Loucy (cell line): Measurements from ENCODE around the gene AIF1L.

Experiments used
- H2AFZ ChIP-seq: fragments of 200-600 bp; sonication (generic); 2 replicates; pipeline ENCODE4 v1.6.0; 2016; ENCODE audit warnings: antibody characterized with exemption, mild to moderate bottlenecking, low read length, moderate library complexity
- H3F3A ChIP-seq: fragments of 200-600 bp; 2 replicates; pipeline ENCODE4 v1.6.0; 2016; ENCODE audit warnings: antibody characterized with exemption, low read depth, mild to moderate bottlenecking
- H3K27me3 ChIP-seq: fragments of 200-600 bp; sonication (generic); 2 replicates; pipeline ENCODE4 v1.6.1; 2014; ENCODE audit warnings: low read length, mild to moderate bottlenecking; ENCODE audit not compliant: insufficient read depth, poor library complexity, severe bottlenecking
- H3K36me3 ChIP-seq: fragments of 200-600 bp; sonication (generic); 2 replicates; pipeline ENCODE4 v1.6.1; 2016; ENCODE audit warnings: low read length; ENCODE audit not compliant: insufficient read depth
- H3K4me1 ChIP-seq: fragments of 200-600 bp; sonication (generic); 2 replicates; pipeline ENCODE4 v1.5.1; 2014; ENCODE audit warnings: low read length, mild to moderate bottlenecking; ENCODE audit not compliant: insufficient read depth, poor library complexity, severe bottlenecking
- H3K4me2 ChIP-seq: fragments of 200-600 bp; sonication (generic); 2 replicates; pipeline ENCODE4 v1.6.0; 2014; ENCODE audit warnings: antibody characterized with exemption, low read length, low read depth, mild to moderate bottlenecking; ENCODE audit not compliant: poor library complexity, severe bottlenecking
- H3K4me3 ChIP-seq: fragments of 200-600 bp; sonication (generic); 2 replicates; pipeline ENCODE4 v1.5.1; 2014; ENCODE audit warnings: low read length, mild to moderate bottlenecking, mixed read lengths; ENCODE audit not compliant: poor library complexity, severe bottlenecking
- H3K79me2 ChIP-seq: fragments of 200-600 bp; sonication (generic); 2 replicates; pipeline ENCODE4 v1.6.1; 2014; ENCODE audit warnings: low read length; ENCODE audit not compliant: insufficient read depth
- H3K9ac ChIP-seq: fragments of 200-600 bp; sonication (generic); 2 replicates; pipeline ENCODE4 v1.6.0; 2014; ENCODE audit warnings: mild to moderate bottlenecking, low read depth, low read length, moderate library complexity; ENCODE audit not compliant: poor library complexity, severe bottlenecking
- H3K9me2 ChIP-seq: fragments of 200-600 bp; sonication (generic); replicated peaks from 2 replicates; pipeline ENCODE4 v1.6.1; 2016; ENCODE audit warnings: low read depth, low read length, mixed read lengths
- H3K9me3 ChIP-seq: fragments of 200-600 bp; sonication (generic); 2 replicates; pipeline ENCODE4 v1.6.1; 2014; ENCODE audit warnings: mild to moderate bottlenecking, antibody characterized with exemption, low read length, low read depth; ENCODE audit not compliant: insufficient read depth
- H4K20me1 ChIP-seq: fragments of 200-600 bp; sonication (generic); 2 replicates; pipeline ENCODE4 v1.6.0; 2014; ENCODE audit warnings: antibody characterized with exemption, low read length, mild to moderate bottlenecking; ENCODE audit not compliant: insufficient read depth, poor library complexity, severe bottlenecking
- CTCF ChIP-seq: fragments of 200-600 bp; sonication (generic); conservative IDR thresholded peaks from 2 replicates; pipeline ENCODE4 v1.5.1; 2014; ENCODE audit warnings: mild to moderate bottlenecking, antibody characterized with exemption, low read length
- EZH2phosphoT487 ChIP-seq: fragments of 200-600 bp; IDR thresholded peaks from 2 replicates; pipeline ENCODE4 v1.6.1; 2018; ENCODE audit warnings: antibody characterized with exemption, mild to moderate bottlenecking, moderate library complexity, borderline replicate concordance

The AIF1L gene

DNA sequence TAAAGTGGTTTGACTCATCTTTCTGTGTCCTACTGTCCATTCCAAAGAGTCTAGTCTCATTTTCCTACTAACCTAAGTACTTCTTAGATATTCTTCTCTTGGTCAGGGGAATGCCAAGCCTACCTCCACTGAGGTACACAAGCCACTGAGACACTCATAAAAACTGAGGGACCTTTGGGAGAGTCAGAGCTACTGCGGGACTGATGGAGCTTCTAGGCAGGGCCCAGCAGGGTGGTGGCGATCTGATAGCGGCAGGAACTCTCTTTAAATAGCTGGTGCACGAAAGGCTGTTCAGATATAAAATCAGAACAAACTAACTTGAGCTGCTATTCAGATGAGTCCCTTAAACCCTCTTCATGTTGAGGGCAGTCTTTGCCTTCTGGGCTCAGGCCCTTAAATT, 43.8 kb downstream of the AIF1L start:
- H3K36me3 ChIP-seq: peaks cover 61% of the 10 kb centered on the region; the same call in 1 of the 2 replicates

GRCh38 chr9:131140550-131140949, 44.2 kb downstream of the AIF1L start:
- no peak for TF ChIP-seq CTCF
- no peak for TF ChIP-seq EZH2phosphoT487
- no peaks in the 10 kb centered on the region for H4K20me1 ChIP-seq
- no peak overlapping the region for H3K9ac ChIP-seq
- H3K27me3 ChIP-seq: no peaks in the 10 kb centered on the region
- no peaks in the 10 kb centered on the region for H3K79me2 ChIP-seq
- no peak overlapping the region for H2AFZ ChIP-seq
- no peaks in the 10 kb centered on the region for H3K9me2 ChIP-seq
- no peaks in the 10 kb centered on the region for H3F3A ChIP-seq
- H3K9me3 ChIP-seq: no peaks in the 10 kb centered on the region
- H3K4me1 ChIP-seq: no peaks in the 10 kb centered on the region
- peaks cover 62% of the 10 kb centered on the region; the same call in 1 of the 2 replicates for H3K36me3 ChIP-seq
- no peak overlapping the region for H3K4me3 ChIP-seq
- H3K4me2 ChIP-seq: no peak overlapping the region

More for the DNA sequence above, 43.8 kb downstream of the AIF1L start:
- Histone ChIP-seq H3F3A (no peaks in the 10 kb centered on the region), H3K4me2 (no peak overlapping the region), H3K4me3 (no peak overlapping the region), H3K9me3 (no peaks in the 10 kb centered on the region), H3K27me3 (no peaks in the 10 kb centered on the region), H3K9me2 (no peaks in the 10 kb centered on the region), H3K9ac (no peak overlapping the region), H3K4me1 (no peaks in the 10 kb centered on the region), H3K79me2 (no peaks in the 10 kb centered on the region), H2AFZ (no peak overlapping the region), H4K20me1 (no peaks in the 10 kb centered on the region)
- no peak for TF ChIP-seq EZH2phosphoT487
- no peak for TF ChIP-seq CTCF

- H3K36me3 ChIP-seq: peaks cover 58% of the 10 kb centered on the region; the same call in 1 of the 2 replicates
Measured at GRCh38 chr9:131142160-131142559, 45.8 kb downstream of the AIF1L start.

More at GRCh38 chr9:131142160-131142559, 45.8 kb downstream of the AIF1L start:
- Histone ChIP-seq H2AFZ (no peak overlapping the region), H3K27me3 (no peaks in the 10 kb centered on the region), H3K4me2 (no peak overlapping the region), H3K4me3 (no peak overlapping the region), H3K9me3 (no peaks in the 10 kb centered on the region), H3K79me2 (no peaks in the 10 kb centered on the region), H3K9ac (no peak overlapping the region), H3F3A (no peaks in the 10 kb centered on the region), H3K9me2 (no peaks in the 10 kb centered on the region), H3K4me1 (no peaks in the 10 kb centered on the region), H4K20me1 (no peaks in the 10 kb centered on the region)
- TF ChIP-seq EZH2phosphoT487: no peak
- no peak for TF ChIP-seq CTCF
